HEK293T (cell line): ENCODE measurements around the gene MAML2.

ENCODE experiments used
- ARNT ChIP-seq: fragments of 450-650 bp; IDR thresholded peaks from 2 replicates; pipeline ENCODE4 v1.6.1; 2017; ENCODE audit warnings: mild to moderate bottlenecking
- FOXA1 ChIP-seq: fragments of 450-650 bp; IDR thresholded peaks from 2 replicates; pipeline ENCODE4 v1.6.1; 2016; ENCODE audit warnings: mild to moderate bottlenecking
- PKNOX1 ChIP-seq: fragments of 450-650 bp; IDR thresholded peaks from 2 replicates; pipeline ENCODE4 v1.6.1; 2016
- SP1 ChIP-seq: fragments of 450-650 bp; IDR thresholded peaks from 2 replicates; pipeline ENCODE4 v1.6.1; 2017
- TARDBP ChIP-seq: fragments of 450-650 bp; IDR thresholded peaks from 2 replicates; pipeline ENCODE4 v1.6.1; 2016
- ZNF384 ChIP-seq: fragments of 450-650 bp; IDR thresholded peaks from 2 replicates; pipeline ENCODE4 v1.6.1; 2016

GRCh38 chr11:96254087-96254486 lies 88.9 kb downstream of the MAML2 start:
- no peak for TF ChIP-seq TARDBP
- TF ChIP-seq PKNOX1 = no peak
- TF ChIP-seq ZNF384 = no peak
- no peak for TF ChIP-seq FOXA1
- TF ChIP-seq ARNT = no peak
- TF ChIP-seq SP1 = no peak
